Testis (tissue), 3 donors: ENCODE data around the gene RCAN2. TPM values are rescaled to one million over a fixed set of nuclear protein-coding genes. Genes with fewer than 3 reads are reported as not detected.

ENCODE experiments used
- DNase-seq: peaks from one replicate; pipeline ENCODE4 v3.0.0-alpha.2; 2019
- H3K27ac ChIP-seq, 2 donors: fragments of 200-600 bp; sonication (generic); one replicate each; pipeline ENCODE4 v1.5.1; 2019
- H3K27me3 ChIP-seq: fragments of 200-600 bp; sonication (generic); one replicate; pipeline ENCODE4 v1.5.1; 2019
- H3K36me3 ChIP-seq: fragments of 200-600 bp; sonication (generic); one replicate; pipeline ENCODE4 v1.5.1; 2017; ENCODE audit warnings: low read depth; ENCODE audit errors: missing control alignments
- H3K4me1 ChIP-seq: fragments of 200-600 bp; sonication (generic); one replicate; pipeline ENCODE4 v1.5.1; 2019
- H3K4me3 ChIP-seq, 2 donors: fragments of 200-600 bp; sonication (generic); one replicate each; pipeline ENCODE4 v1.5.1; 2017 to 2019
- H3K9me3 ChIP-seq: fragments of 200-600 bp; sonication (generic); one replicate; pipeline ENCODE4 v1.5.1; 2017
- CTCF ChIP-seq, 3 experiments: fragments of 450-650 bp in 2 of 3; fragments of 200-600 bp in 1 of 3; sonication (generic) in 1 of 3; IDR thresholded peaks; one replicate each; pipeline ENCODE4 v1.5.1; 2016 to 2019; ENCODE audit warnings: antibody characterized with exemption in 3 of 3, mild to moderate bottlenecking in 2 of 3, moderate library complexity in 1 of 3
- POLR2A ChIP-seq: fragments of 450-650 bp; IDR thresholded peaks from one replicate; pipeline ENCODE4 v1.6.1; 2017; ENCODE audit warnings: antibody characterized with exemption, mild to moderate bottlenecking, moderate library complexity
- WGBS, 2 donors: methylation state at CpG; one replicate each; pipeline ENCODE4 v1.1.5; 2018; 5-methylcytosine and 5-hydroxymethylcytosine counted together
- intact Hi-C: fragments of 100-400 bp; cut with DNase I; formaldehyde crosslinking; loops from one replicate; pipeline ENCODE4 v1.15.1; 2023; ENCODE audit warnings: low total_unique reads
- polyA plus RNA-seq: library from polyadenylated mRNA; stranded (reverse); fragments of 350-450 nt; fragmentation: Illumina TruSeq; extraction: RNeasy Lipid Tissue Mini Kit (QIAGEN cat#74804); gene quantifications from one replicate; pipeline ENCODE4 v1.2.3, GENCODE V29; 2014; ENCODE audit warnings: low read depth, low replicate concordance; ENCODE audit not compliant: insufficient read depth
- total RNA-seq, 2 donors: library from RNA; depleted of rRNA; stranded (reverse); fragments of >200 nt; gene quantifications; one replicate each; pipeline ENCODE4 v1.2.3, GENCODE V29; 2016

Gene RCAN2
- total and polyA plus RNA-seq, 3 donors from 2014 or later, result 6.3 to 17.4 (median 7.1) TPM

GRCh38 chr6:46329568-46329967 is 161.7 kb downstream of the RCAN2 start:
- WGBS, 2 donors, result 25 to 40% methylated on average over 2 of the region's 2 CpGs
- no peaks in the 10 kb centered on the region for H3K36me3 ChIP-seq
- H3K4me1 ChIP-seq, result peaks cover 20% of the 10 kb centered on the region
- no peak overlapping the region for H3K27ac ChIP-seq
- DNase-seq, result no peak
- H3K9me3 ChIP-seq, result no peaks in the 10 kb centered on the region
- intact Hi-C loops, result no loop called here
- TF ChIP-seq POLR2A (no peak), CTCF (IDR thresholded peaks at IDR 0.05) (no peak)
- H3K4me3 ChIP-seq, result no peak overlapping the region
- no peaks in the 10 kb centered on the region for H3K27me3 ChIP-seq

- no peak for DNase-seq
- intact Hi-C loops, result no loop called here
- Histone ChIP-seq H3K4me1 (peaks cover 26% of the 10 kb centered on the region), H3K9me3 (no peaks in the 10 kb centered on the region), H3K27ac (no peak overlapping the region), H3K36me3 (no peaks in the 10 kb centered on the region), H3K4me3 (no peak overlapping the region), H3K27me3 (no peaks in the 10 kb centered on the region)
- 56 to 58% methylated on average over 3 of the region's 3 CpGs for WGBS, 2 donors
- TF ChIP-seq POLR2A, result no peak
- TF ChIP-seq CTCF (IDR thresholded peaks at IDR 0.05), result no peak
Measured at GRCh38 chr6:46327779-46328178, 163.5 kb downstream of the RCAN2 start.

GRCh38 chr6:46325561-46326530 is 165.4 kb downstream of the RCAN2 start:
- H3K9me3 ChIP-seq, result no peaks in the 10 kb centered on the region
- intact Hi-C loops, result no loop called here
- WGBS, 2 donors, result 40 to 60% methylated on average over 18 to 21 of the region's 21 CpGs
- H3K36me3 ChIP-seq, result no peaks in the 10 kb centered on the region
- H3K27ac ChIP-seq, result no peak overlapping the region
- TF ChIP-seq CTCF (IDR thresholded peaks at IDR 0.05), result no peak
- TF ChIP-seq POLR2A, result no peak
- H3K4me1 ChIP-seq, result peaks cover 29% of the 10 kb centered on the region
- no peaks in the 10 kb centered on the region for H3K27me3 ChIP-seq
- no peak for DNase-seq
- H3K4me3 ChIP-seq, result no peak overlapping the region

- Histone ChIP-seq H3K4me1 (peaks cover 29% of the 10 kb centered on the region), H3K36me3 (no peaks in the 10 kb centered on the region), H3K4me3 (no peak overlapping the region), H3K9me3 (no peaks in the 10 kb centered on the region), H3K27me3 (no peaks in the 10 kb centered on the region), H3K27ac (no peak overlapping the region)
- WGBS, 2 donors, result 95 to 96% methylated on average over 2 of the region's 2 CpGs
- DNase-seq, result no peak
- TF ChIP-seq CTCF (IDR thresholded peaks at IDR 0.05) (no peak), POLR2A (no peak)
- intact Hi-C loops, result no loop called here
Measured at GRCh38 chr6:46324706-46325105, 166.5 kb downstream of the RCAN2 start.
